HepG2 (cell line): Measurements from ENCODE around the gene RSPH9. TPM values are rescaled to one million over a fixed set of nuclear protein-coding genes. Genes with fewer than 3 reads are reported as not detected.

ENCODE experiments used
- ATAC-seq: fragments of 200-7000 bp; cut with Tn5 transposase; 3 replicates; pipeline ENCODE4 v1.9.1; 2020; ENCODE audit warnings: mild to moderate bottlenecking, moderate library complexity
- BruUV-seq: library from RNA; stranded (reverse); fragments of 400-500 nt; replicated peaks from 2 replicates; lab custom pipeline; 2021; lab: Mats Ljungman, UMichigan
- CTCF ChIA-PET: fragments of 300-600 bp; formaldehyde crosslinking; extraction: SDS; loops from one replicate; lab custom pipeline; 2021; ENCODE audit warnings: low total read pairs, inconsistent platforms, low intra/inter-chr PET ratio; lab: Yijun Ruan, JAX
- POLR2A ChIA-PET: fragments of 350-600 bp; sonication (Branson Sonifier 250); formaldehyde crosslinking; loops from one replicate; lab custom pipeline; 2020; ENCODE audit warnings: antibody characterized with exemption, inconsistent platforms; lab: Yijun Ruan, JAX
- DNase-seq: peaks from one replicate; pipeline ENCODE4 v3.0.0-alpha.2; 2015; ENCODE audit warnings: low spot score
- FAIRE-seq: peaks from 3 replicates; lab custom pipeline; 2011; peaks lifted over from hg19 to GRCh38; lab: Jason Lieb, UNC
- H2AFZ ChIP-seq: one replicate; pipeline ENCODE4 v1.6.1; 2011; ENCODE audit warnings: low read length, inconsistent platforms
- H3K27ac ChIP-seq: fragments of 300-600 bp; 3 replicates; pipeline ENCODE4 v1.8.0; 2011; ENCODE audit warnings: mixed run types, mild to moderate bottlenecking, mixed read lengths, low read length, inconsistent platforms; ENCODE audit not compliant: insufficient read depth; ENCODE audit errors: extremely low read length
- H3K27me3 ChIP-seq, 2 experiments: fragments of 200-600 bp in 1 of 2; 2 replicates in 1 of 2; 3 replicates in 1 of 2; pipeline versions ENCODE4 v1.6.0 to v1.8.0; 2011; ENCODE audit warnings: low read length in 2 of 2, mild to moderate bottlenecking in 2 of 2, moderate library complexity in 2 of 2, inconsistent platforms in 1 of 2; ENCODE audit not compliant: insufficient read depth in 2 of 2, control insufficient read depth in 1 of 2
- H3K36me3 ChIP-seq, 2 experiments: fragments of 200-600 bp in 1 of 2; replicated peaks in 1 of 2; 2 replicates in 1 of 2; 3 replicates in 1 of 2; pipeline versions ENCODE4 v1.5.1 to v1.8.0; 2011; ENCODE audit warnings: low read length in 2 of 2, inconsistent platforms in 1 of 2; ENCODE audit not compliant: insufficient read depth in 2 of 2, control insufficient read depth in 1 of 2
- H3K4me1 ChIP-seq: 2 replicates; pipeline ENCODE4 v1.5.1; 2012; ENCODE audit warnings: low read length, inconsistent platforms; ENCODE audit not compliant: insufficient read depth
- H3K4me2 ChIP-seq: 2 replicates; pipeline ENCODE4 v1.6.0; 2011; ENCODE audit warnings: low read depth, low read length, inconsistent platforms
- H3K4me3 ChIP-seq, 3 experiments: fragments of 200-600 bp in 1 of 3; sonication (generic), shearing (Covaris generic) in 1 of 3; replicated peaks in 1 of 3; 2 replicates each; pipeline ENCODE4 v1.5.1; 2011 to 2016; ENCODE audit warnings: low read length in 3 of 3, inconsistent platforms in 2 of 3, low read depth in 2 of 3, mild to moderate bottlenecking in 2 of 3, control low read depth in 1 of 3, mixed read lengths in 1 of 3; ENCODE audit not compliant: insufficient read depth in 1 of 3
- H3K79me2 ChIP-seq: one replicate; pipeline ENCODE4 v1.6.1; 2011; ENCODE audit warnings: low read length, inconsistent platforms; ENCODE audit not compliant: insufficient read depth
- H3K9ac ChIP-seq: 2 replicates; pipeline ENCODE4 v1.6.0; 2011; ENCODE audit warnings: mild to moderate bottlenecking, low read depth, low read length, inconsistent platforms; ENCODE audit not compliant: insufficient read depth
- H3K9me3 ChIP-seq: 2 replicates; pipeline ENCODE4 v1.5.1; 2012; ENCODE audit warnings: mild to moderate bottlenecking, low read length
- H4K20me1 ChIP-seq: 2 replicates; pipeline ENCODE4 v1.6.0; 2011; ENCODE audit warnings: inconsistent platforms, mild to moderate bottlenecking, low read length, moderate library complexity; ENCODE audit not compliant: insufficient read depth
- ELF4 ChIP-seq: sonication (generic); formaldehyde crosslinking; IDR thresholded peaks from 2 replicates; pipeline ENCODE4 v1.5.0; 2020; ENCODE audit warnings: missing genetic modification reagents, mild to moderate bottlenecking, moderate library complexity, borderline replicate concordance
- ERF ChIP-seq: IDR thresholded peaks from 2 replicates; pipeline ENCODE4 v1.6.1; 2018; ENCODE audit warnings: missing biosample characterization, missing genetic modification reagents
- ESRRA ChIP-seq: sonication (generic); formaldehyde crosslinking; IDR thresholded peaks from 2 replicates; pipeline ENCODE4 v1.5.1; 2020; ENCODE audit warnings: mild to moderate bottlenecking, low read depth, missing genetic modification reagents
- HMGA1 ChIP-seq: sonication (generic); formaldehyde crosslinking; conservative IDR thresholded peaks from 2 replicates; pipeline ENCODE4 v1.4.0; 2020; ENCODE audit warnings: missing genetic modification reagents
- NPAS2 ChIP-seq: sonication (generic); formaldehyde crosslinking; IDR thresholded peaks from 2 replicates; pipeline ENCODE4 v1.8.0; 2022; ENCODE audit warnings: mild to moderate bottlenecking, missing genetic modification reagents, borderline replicate concordance
- NR1H2 ChIP-seq: sonication (generic); formaldehyde crosslinking; IDR thresholded peaks from 2 replicates; pipeline ENCODE4 v1.8.1; 2022; ENCODE audit warnings: low read depth, missing genetic modification reagents, borderline replicate concordance
- XRCC5 ChIP-seq: fragments of 200-400 bp; formaldehyde crosslinking; optimal IDR thresholded peaks from 2 replicates; pipeline ENCODE3; 2017; ENCODE audit warnings: mild to moderate bottlenecking, low read length
- ZNF142 ChIP-seq: sonication (generic); formaldehyde crosslinking; IDR thresholded peaks from 2 replicates; pipeline ENCODE4 v1.4.0; 2020; ENCODE audit warnings: missing genetic modification reagents
- ZNF333 ChIP-seq: sonication (generic); formaldehyde crosslinking; IDR thresholded peaks from 2 replicates; pipeline ENCODE4 v1.4.0; 2020; ENCODE audit warnings: mild to moderate bottlenecking, missing genetic modification reagents, borderline replicate concordance
- ZNF350 ChIP-seq: sonication (generic); formaldehyde crosslinking; IDR thresholded peaks from 2 replicates; pipeline ENCODE4 v1.4.0; 2020; ENCODE audit warnings: mild to moderate bottlenecking, low read depth, missing genetic modification reagents, borderline replicate concordance
- ZNF552 ChIP-seq: sonication (generic); formaldehyde crosslinking; IDR thresholded peaks from 2 replicates; pipeline ENCODE4 v1.9.0; 2022; ENCODE audit warnings: missing genetic modification reagents, mild to moderate bottlenecking, borderline replicate concordance
- ZNF646 ChIP-seq: sonication (generic); formaldehyde crosslinking; IDR thresholded peaks from 2 replicates; pipeline ENCODE4 v1.9.0; 2021; ENCODE audit warnings: mild to moderate bottlenecking, missing genetic modification reagents
- WGBS: methylation state at CpG from one replicate; pipeline ENCODE4 v1.1.6; 2017; ENCODE audit warnings: low lambda C conversion rate; 5-methylcytosine and 5-hydroxymethylcytosine counted together
- in situ Hi-C: cut with HindIII; loops from 2 replicates; pipeline ENCODE4 v1.10.0; 2017; ENCODE audit warnings: low pct_unique_long_range_greater_than_20kb; ENCODE audit not compliant: extremely low pct_ligation_motif_present
- intact Hi-C: fragments of 100-400 bp; cut with micrococcal nuclease; formaldehyde crosslinking; loops from one replicate; pipeline ENCODE4 v1.10.0; 2022; ENCODE audit not compliant: unreplicated experiment
- polyA plus RNA-seq, 8 experiments: library from polyadenylated mRNA; depleted of rRNA in 3 of 8; stranded (reverse) in 7 of 8; unstranded in 1 of 8; fragments of >200 nt; fragmentation: Illumina TruSeq in 4 of 8; extraction: Trizol in 4 of 8; gene quantifications; 2 replicates each; pipeline versions ENCODE4 v1.2.1 to v1.2.3, GENCODE V29; 2011 to 2016; ENCODE audit warnings: low read depth in 4 of 8, missing spikeins in 1 of 8, mixed read lengths in 1 of 8; ENCODE audit not compliant: insufficient read depth in 1 of 8
- total RNA-seq, 5 experiments: library from RNA; depleted of rRNA; stranded (reverse); fragments of >200 nt; fragmentation: Illumina TruSeq; extraction: Trizol; gene quantifications; 2 replicates each; pipeline ENCODE4 v1.2.3, GENCODE V29; 2016; ENCODE audit warnings: low read depth in 1 of 5

Gene RSPH9
- total and polyA plus RNA-seq, 2 of the 13 experiments (the other 11 are each of a cell fraction or from before 2014, with no cell fraction given) = 0.04 TPM; not detected in 1

GRCh38 chr6:43608310-43608763 lies 36.5 kb upstream of the RSPH9 start:
- no peaks in the 10 kb centered on the region for H3K9me3 ChIP-seq
- no peaks in the 10 kb centered on the region for H3K79me2 ChIP-seq
- no peaks in the 10 kb centered on the region for H3K4me1 ChIP-seq
- intact Hi-C loops (loop anchor here (1.0 to 10.0 kb wide), 2 partner anchors 56 to 471 kb away; no protein-coding TSS in a partner anchor), in situ Hi-C loops (no loop called here)
- ChIA-PET POLR2A (interaction anchor here (1.1 to 1.2 kb wide), 2 partner anchors 21 to 471 kb away, joined by 3 to 7 read pairs; partner anchors contain the start of gene GTPBP2), CTCF (interaction anchor here (2.1 kb wide), 1 partner anchor 471 kb away, joined by 17 read pairs; no protein-coding TSS in a partner anchor)
- ATAC-seq (peak; percentile 89), DNase-seq (peak; percentile 68), FAIRE-seq (peak; percentile 49)
- H2AFZ ChIP-seq = no peak overlapping the region
- peaks cover 14 to 66% of the 10 kb centered on the region in 2 experiments for H3K36me3 ChIP-seq
- H3K27ac ChIP-seq = no peak overlapping the region
- WGBS = 6% methylated on average over 5 of the region's 5 CpGs
- H3K9ac ChIP-seq = no peak overlapping the region
- H3K4me2 ChIP-seq = no peak overlapping the region
- no peaks in the 10 kb centered on the region for H4K20me1 ChIP-seq
- H3K27me3 ChIP-seq = no peaks in the 10 kb centered on the region
- no TSS peak for BruUV-seq
- H3K4me3 ChIP-seq = no peak overlapping the region
- TF ChIP-seq ZNF350 (CRISPR knock-in tag) (no peak), ELF4 (CRISPR knock-in tag) (no peak), ZNF646 (CRISPR knock-in tag) (no peak), ESRRA (CRISPR knock-in tag) (no peak), ZNF142 (no peak), ERF (CRISPR knock-in tag) (0 out of 2 replicates have a peak, but pooled peaks have one; percentile 31), NR1H2 (CRISPR knock-in tag) (no peak), ZNF552 (CRISPR knock-in tag) (no peak), XRCC5 (peak; percentile 36), HMGA1 (CRISPR knock-in tag) (no peak), NPAS2 (CRISPR knock-in tag) (no peak), ZNF333 (CRISPR knock-in tag) (no peak)
